HepG2 (cell line): ENCODE results near the gene C1D.

Source experiments
- FOXA1 ChIP-seq, 2 experiments: fragments of 450-650 bp in 1 of 2; sonication (generic) in 1 of 2; formaldehyde crosslinking in 1 of 2; IDR thresholded peaks; 2 replicates each; pipeline versions ENCODE4 v1.4.0 to v1.6.1; 2016 to 2020; ENCODE audit warnings: missing genetic modification reagents in 1 of 2
- FOXJ3 ChIP-seq: sonication (generic); formaldehyde crosslinking; IDR thresholded peaks from 2 replicates; pipeline ENCODE4 v1.4.0; 2020; ENCODE audit warnings: missing genetic modification reagents, mild to moderate bottlenecking, borderline replicate concordance
- POLR2A ChIP-seq, 2 experiments: IDR thresholded peaks; 2 replicates each; pipeline ENCODE4 v1.6.1; 2011; ENCODE audit warnings: low read depth in 2 of 2, low read length in 2 of 2, mild to moderate bottlenecking in 1 of 2, moderate library complexity in 1 of 2; ENCODE audit not compliant: insufficient read depth in 1 of 2
- ZNF264 ChIP-seq: sonication (generic); formaldehyde crosslinking; IDR thresholded peaks from 2 replicates; pipeline ENCODE4 v1.4.0; 2020; ENCODE audit warnings: missing genetic modification reagents
- TF ChIP-seq, protein P1 (sequence below): sonication (generic); formaldehyde crosslinking; IDR thresholded peaks from 2 replicates; pipeline ENCODE4 v1.4.0; 2020; ENCODE audit warnings: missing genetic modification reagents

GRCh38 chr2:68032702-68033101 lies 30.1 kb downstream of the C1D start:
- no peak for TF ChIP-seq FOXA1 (IDR thresholded peaks at IDR 0.05)
- TF ChIP-seq FOXA1 (CRISPR knock-in tag; IDR thresholded peaks at IDR 0.05) = no peak
- TF ChIP-seq FOXJ3 (CRISPR knock-in tag) = no peak
- TF ChIP-seq ZNF264 (CRISPR knock-in tag) = no peak
- TF ChIP-seq, protein P1, sequence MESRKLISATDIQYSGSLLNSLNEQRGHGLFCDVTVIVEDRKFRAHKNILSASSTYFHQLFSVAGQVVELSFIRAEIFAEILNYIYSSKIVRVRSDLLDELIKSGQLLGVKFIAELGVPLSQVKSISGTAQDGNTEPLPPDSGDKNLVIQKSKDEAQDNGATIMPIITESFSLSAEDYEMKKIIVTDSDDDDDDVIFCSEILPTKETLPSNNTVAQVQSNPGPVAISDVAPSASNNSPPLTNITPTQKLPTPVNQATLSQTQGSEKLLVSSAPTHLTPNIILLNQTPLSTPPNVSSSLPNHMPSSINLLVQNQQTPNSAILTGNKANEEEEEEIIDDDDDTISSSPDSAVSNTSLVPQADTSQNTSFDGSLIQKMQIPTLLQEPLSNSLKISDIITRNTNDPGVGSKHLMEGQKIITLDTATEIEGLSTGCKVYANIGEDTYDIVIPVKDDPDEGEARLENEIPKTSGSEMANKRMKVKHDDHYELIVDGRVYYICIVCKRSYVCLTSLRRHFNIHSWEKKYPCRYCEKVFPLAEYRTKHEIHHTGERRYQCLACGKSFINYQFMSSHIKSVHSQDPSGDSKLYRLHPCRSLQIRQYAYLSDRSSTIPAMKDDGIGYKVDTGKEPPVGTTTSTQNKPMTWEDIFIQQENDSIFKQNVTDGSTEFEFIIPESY (CRISPR knock-in tag) = no peak
- TF ChIP-seq POLR2A (IDR thresholded peaks at IDR 0.05; ENCODE audit: insufficient read depth in 1 of 2, low read depth in 2 of 2, low read length in 2 of 2) = no peak
